NCI-H748 (cell line): Measurements from ENCODE around the gene KLHL5.

Experiments used
- DNase-seq: peaks from one replicate; lab custom pipeline; 2025; ENCODE audit not compliant: unreplicated experiment; lab: John Stamatoyannopoulos, UW

The KLHL5 gene

GRCh38 chr4:39170301-39170700 is 108.3 kb downstream of the KLHL5 start:
- DNase-seq = no peak
